HL-60 (cell line): Measurements from ENCODE around the gene SHFL.

ENCODE experiments used
- DNase-seq, 2 experiments: peaks; one replicate each; pipeline ENCODE4 v3.0.0-alpha.2; 2010 to 2020; ENCODE audit warnings: low read depth in 1 of 2, low spot score in 1 of 2
- H3K27ac ChIP-seq: fragments of 250-450 bp; sonication (Bioruptor Pico); replicated peaks from 2 replicates; pipeline ENCODE4 v1.5.1; 2020; ENCODE audit warnings: mild to moderate bottlenecking, moderate library complexity
- H3K27me3 ChIP-seq: fragments of 250-450 bp; sonication (Bioruptor Pico); 2 replicates; pipeline ENCODE4 v1.5.1; 2021; ENCODE audit warnings: mild to moderate bottlenecking, moderate library complexity; ENCODE audit not compliant: insufficient read depth, poor library complexity, severe bottlenecking
- H3K4me3 ChIP-seq: replicated peaks from 2 replicates; pipeline ENCODE4 v1.5.1; 2011; ENCODE audit warnings: mild to moderate bottlenecking, control low read depth, low read length; ENCODE audit not compliant: insufficient read depth
- GABPA ChIP-seq: IDR thresholded peaks from 2 replicates; pipeline ENCODE4 v1.6.1; 2012; ENCODE audit warnings: low read depth
- POLR2AphosphoS5 ChIP-seq: IDR thresholded peaks from 2 replicates; pipeline ENCODE4 v1.6.1; 2012; ENCODE audit warnings: low read depth
- SPI1 ChIP-seq: IDR thresholded peaks from 2 replicates; pipeline ENCODE4 v1.6.1; 2012; ENCODE audit warnings: low read depth, mild to moderate bottlenecking, borderline replicate concordance
- TF ChIP-seq, protein P1 (sequence below): IDR thresholded peaks from 2 replicates; pipeline ENCODE4 v1.6.1; 2012; ENCODE audit warnings: low read depth; ENCODE audit not compliant: insufficient replicate concordance
- TF ChIP-seq, protein P2 (sequence below): IDR thresholded peaks from one replicate; pipeline ENCODE4 v1.5.1; 2011; ENCODE audit warnings: low read length, control low read depth, inconsistent platforms; ENCODE audit not compliant: insufficient read depth

The SHFL gene

DNA sequence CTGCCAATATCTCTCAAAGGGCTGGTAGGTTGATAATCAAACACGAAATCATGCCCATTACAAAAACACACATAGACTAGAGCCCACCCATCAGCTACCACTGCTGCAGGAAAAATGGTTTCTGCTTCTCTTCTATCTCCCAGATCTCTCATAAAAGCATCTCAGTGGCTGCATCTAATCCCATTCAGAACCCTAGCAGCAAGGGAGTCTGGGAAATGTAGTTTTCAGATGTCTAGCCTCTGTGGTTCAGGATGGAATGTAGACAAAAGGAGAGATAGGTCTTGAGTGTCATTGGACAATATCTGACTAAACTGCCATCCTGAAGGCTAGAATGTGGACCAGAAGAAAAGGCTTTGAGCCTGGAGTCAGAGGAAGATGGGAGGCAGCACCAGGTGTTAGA, 40.7 kb upstream of the SHFL start:
- Histone ChIP-seq H3K27me3 (no peaks in the 10 kb centered on the region), H3K4me3 (no peak overlapping the region), H3K27ac (no peak overlapping the region)
- no peak for DNase-seq
- TF ChIP-seq GABPA (no peak), POLR2AphosphoS5 (no peak), SPI1 (no peak)
- TF ChIP-seq, protein P1, sequence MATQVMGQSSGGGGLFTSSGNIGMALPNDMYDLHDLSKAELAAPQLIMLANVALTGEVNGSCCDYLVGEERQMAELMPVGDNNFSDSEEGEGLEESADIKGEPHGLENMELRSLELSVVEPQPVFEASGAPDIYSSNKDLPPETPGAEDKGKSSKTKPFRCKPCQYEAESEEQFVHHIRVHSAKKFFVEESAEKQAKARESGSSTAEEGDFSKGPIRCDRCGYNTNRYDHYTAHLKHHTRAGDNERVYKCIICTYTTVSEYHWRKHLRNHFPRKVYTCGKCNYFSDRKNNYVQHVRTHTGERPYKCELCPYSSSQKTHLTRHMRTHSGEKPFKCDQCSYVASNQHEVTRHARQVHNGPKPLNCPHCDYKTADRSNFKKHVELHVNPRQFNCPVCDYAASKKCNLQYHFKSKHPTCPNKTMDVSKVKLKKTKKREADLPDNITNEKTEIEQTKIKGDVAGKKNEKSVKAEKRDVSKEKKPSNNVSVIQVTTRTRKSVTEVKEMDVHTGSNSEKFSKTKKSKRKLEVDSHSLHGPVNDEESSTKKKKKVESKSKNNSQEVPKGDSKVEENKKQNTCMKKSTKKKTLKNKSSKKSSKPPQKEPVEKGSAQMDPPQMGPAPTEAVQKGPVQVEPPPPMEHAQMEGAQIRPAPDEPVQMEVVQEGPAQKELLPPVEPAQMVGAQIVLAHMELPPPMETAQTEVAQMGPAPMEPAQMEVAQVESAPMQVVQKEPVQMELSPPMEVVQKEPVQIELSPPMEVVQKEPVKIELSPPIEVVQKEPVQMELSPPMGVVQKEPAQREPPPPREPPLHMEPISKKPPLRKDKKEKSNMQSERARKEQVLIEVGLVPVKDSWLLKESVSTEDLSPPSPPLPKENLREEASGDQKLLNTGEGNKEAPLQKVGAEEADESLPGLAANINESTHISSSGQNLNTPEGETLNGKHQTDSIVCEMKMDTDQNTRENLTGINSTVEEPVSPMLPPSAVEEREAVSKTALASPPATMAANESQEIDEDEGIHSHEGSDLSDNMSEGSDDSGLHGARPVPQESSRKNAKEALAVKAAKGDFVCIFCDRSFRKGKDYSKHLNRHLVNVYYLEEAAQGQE, result no peak
- TF ChIP-seq, protein P2, sequence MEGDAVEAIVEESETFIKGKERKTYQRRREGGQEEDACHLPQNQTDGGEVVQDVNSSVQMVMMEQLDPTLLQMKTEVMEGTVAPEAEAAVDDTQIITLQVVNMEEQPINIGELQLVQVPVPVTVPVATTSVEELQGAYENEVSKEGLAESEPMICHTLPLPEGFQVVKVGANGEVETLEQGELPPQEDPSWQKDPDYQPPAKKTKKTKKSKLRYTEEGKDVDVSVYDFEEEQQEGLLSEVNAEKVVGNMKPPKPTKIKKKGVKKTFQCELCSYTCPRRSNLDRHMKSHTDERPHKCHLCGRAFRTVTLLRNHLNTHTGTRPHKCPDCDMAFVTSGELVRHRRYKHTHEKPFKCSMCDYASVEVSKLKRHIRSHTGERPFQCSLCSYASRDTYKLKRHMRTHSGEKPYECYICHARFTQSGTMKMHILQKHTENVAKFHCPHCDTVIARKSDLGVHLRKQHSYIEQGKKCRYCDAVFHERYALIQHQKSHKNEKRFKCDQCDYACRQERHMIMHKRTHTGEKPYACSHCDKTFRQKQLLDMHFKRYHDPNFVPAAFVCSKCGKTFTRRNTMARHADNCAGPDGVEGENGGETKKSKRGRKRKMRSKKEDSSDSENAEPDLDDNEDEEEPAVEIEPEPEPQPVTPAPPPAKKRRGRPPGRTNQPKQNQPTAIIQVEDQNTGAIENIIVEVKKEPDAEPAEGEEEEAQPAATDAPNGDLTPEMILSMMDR, result no peak

DNA sequence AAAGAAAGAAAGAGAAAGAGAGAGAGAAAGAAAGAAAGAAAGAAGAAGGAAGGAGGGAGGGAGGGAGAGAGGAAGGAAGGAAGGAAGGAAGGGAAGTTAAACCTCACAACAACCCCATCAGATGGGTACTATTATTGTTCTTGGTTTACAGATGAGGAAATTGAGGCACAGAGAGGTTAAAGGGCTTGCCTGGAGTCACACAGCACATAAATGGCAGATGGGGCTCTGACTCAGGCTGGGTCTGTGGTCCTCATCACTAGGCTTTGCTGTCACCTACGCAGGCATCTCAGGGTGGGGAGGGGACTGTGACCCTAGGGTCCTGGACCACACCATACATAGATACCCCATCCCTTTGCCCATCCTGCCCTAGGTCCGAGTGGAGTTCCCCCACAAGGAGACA, 36.5 kb upstream of the SHFL start:
- H3K27me3 ChIP-seq, result no peaks in the 10 kb centered on the region
- H3K27ac ChIP-seq, result no peak overlapping the region
- TF ChIP-seq GABPA, result no peak
- no peak for TF ChIP-seq SPI1
- TF ChIP-seq, protein P1, result no peak
- TF ChIP-seq, protein P2, result no peak
- no peak for TF ChIP-seq POLR2AphosphoS5
- DNase-seq, result no peak
- no peak overlapping the region for H3K4me3 ChIP-seq

DNA sequence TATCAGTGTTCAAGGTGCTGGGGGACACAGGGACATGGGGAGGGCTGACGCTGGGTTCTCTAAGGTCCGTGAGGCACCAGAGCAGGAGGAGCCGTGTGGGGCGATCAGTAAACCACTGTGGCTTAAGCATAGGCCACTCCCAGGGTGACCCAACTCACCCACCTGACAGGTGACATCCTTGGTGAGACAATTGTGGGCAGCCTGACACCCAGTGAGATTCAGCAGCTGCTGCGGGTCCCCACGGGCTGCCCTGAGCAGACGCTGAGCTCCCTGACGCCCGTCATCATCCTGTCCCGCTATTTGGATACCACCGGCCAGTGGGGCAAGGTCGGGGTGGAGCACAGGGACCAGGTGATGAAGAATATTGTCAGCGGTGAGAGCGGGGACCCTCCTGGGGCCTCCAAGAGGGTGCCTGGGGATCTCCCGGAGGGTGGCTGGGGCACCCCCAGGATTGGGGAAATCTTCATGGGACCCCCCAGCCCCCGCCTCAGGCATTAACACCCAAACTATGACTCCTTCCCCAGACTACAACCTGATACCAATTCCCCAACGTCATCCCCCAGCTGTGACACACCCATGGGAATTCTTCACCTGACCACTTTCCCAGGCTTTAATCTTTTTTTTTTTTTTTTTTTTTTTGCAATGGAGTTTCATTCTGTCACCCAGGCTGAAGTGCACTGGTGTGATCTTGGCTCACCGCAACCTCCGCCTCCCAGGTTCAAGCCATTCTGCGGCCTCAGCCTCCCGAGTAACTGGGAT, 33.3 kb upstream of the SHFL start:
- Histone ChIP-seq H3K27ac (no peak overlapping the region), H3K4me3 (no peak overlapping the region), H3K27me3 (no peaks in the 10 kb centered on the region)
- no peak for DNase-seq
- TF ChIP-seq SPI1, result no peak
- TF ChIP-seq, protein P2, result no peak
- no peak for TF ChIP-seq POLR2AphosphoS5
- no peak for TF ChIP-seq GABPA
- TF ChIP-seq, protein P1, result no peak
